GM19455 (cell line): ENCODE measurements around the gene TSR3.

ENCODE experiments used
- ATAC-seq: cut with Tn5 transposase; IDR thresholded peaks from one replicate; pipeline ENCODE4 v1.9.1; 2021; ENCODE audit not compliant: unreplicated experiment

The TSR3 gene

DNA sequence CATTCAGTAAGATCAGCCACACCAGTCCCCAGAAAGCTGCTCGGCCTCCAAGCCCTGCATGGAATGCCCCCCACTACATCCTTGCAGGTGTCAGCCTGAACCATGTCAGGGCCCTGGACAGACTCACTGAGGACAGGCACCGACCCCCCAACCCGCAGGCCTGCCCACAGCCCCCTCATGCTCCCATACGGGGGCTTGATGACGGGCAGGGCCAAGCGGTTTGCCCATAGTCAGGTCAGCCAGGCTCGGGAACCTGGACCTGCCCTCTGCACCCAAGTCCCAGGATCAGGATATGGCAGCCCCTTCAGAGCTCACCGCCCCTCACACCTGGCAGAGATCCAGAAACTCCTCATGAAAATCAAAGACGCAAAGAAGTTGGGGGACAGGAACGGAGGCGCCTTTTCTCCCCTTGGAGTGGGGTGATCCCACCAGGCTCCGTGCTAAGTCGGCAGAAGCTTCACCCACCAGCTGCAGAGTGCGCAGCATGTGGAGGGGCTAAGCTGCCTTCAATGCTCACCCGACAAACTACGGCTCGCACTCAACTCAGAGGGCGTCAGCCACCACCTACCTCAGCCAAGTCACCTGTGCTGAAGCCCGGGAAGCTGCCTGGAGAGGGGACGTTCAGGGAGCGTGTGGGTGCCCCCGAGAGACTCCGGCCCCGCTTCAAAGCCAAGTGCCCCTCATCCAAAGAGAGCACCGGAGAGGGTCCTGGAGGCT, 26.6 kb upstream of the TSR3 start:
- no peak for ATAC-seq

DNA sequence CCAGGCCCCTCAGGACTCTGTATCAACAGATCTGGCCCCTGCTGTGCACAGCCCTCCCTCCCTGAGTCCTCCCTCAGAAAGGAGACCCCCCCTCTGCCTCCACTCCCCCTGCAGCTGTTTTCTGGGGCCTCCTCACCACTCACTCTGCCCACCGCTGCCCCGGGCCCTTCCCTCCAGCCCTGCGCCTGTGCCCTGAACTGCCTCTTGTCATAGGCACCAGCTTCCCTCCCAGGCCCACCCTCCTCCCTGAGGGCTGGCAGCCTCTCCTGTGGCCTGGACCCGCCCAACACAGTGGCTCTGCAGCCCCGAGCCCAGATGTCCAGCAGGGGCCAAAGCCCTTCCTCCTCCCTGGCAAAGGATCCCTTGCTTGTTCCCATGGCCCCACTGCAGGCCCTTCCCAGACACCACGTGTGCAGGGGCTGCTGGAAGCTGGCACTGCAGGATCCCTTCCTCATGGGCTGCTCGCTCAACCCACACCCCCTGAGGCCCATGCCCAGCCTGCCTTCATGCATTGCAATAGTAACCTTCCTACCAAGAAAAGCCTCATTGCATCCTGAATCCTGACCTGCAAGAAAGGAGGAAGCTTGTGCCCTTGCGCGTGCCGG, 25.8 kb upstream of the TSR3 start:
- ATAC-seq = no peak

DNA sequence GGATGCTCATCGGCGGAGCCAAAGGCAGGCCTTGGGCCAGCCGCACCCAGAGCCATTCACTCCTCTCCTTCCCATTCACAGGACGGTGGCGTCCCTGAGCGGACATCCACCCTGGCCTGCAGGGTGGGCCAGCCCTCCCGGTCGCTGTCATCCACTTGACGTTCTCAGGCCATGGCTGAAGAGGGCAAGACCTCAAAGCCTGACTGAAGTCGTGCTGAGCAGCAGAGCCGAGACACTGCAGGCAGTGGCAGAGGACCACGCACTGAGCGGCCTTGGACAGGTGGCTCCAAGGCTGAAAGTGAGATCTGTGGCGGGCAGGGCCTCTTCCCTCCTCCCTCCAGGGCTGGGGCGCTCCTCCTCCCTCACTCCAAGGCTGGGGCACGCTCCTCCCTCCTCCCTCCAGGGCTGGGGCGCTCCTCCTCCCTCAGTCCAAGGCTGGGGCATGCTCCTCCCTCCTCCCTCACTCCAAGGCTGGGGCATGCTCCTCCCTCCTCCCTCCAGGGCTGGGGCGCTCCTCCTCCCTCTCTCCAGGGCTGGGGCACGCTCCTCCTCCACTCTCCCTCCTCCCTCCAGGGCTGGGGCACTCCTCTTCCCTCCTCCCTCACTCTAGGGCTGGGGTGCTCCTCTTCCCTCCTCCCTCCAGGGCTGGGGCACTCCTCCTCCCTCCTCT, 24.2 kb upstream of the TSR3 start:
- ATAC-seq = no peak

DNA sequence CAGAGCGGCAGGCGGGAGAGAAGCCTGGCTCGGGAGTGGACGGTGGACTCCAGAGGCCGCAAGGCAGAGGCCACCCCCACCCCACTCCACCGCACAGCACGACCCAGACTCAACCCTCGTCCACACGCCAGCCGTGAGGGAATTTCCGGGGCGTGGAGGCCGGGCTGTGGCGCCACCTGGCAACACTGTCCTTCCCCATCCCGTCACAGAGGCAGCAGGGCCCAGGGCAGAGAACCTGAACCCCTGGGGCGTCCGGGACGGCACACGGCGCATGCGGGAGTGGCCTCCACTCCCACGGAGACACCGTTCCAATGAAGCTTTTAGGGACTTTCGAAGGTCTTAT, 23.6 kb upstream of the TSR3 start:
- ATAC-seq = no peak

DNA sequence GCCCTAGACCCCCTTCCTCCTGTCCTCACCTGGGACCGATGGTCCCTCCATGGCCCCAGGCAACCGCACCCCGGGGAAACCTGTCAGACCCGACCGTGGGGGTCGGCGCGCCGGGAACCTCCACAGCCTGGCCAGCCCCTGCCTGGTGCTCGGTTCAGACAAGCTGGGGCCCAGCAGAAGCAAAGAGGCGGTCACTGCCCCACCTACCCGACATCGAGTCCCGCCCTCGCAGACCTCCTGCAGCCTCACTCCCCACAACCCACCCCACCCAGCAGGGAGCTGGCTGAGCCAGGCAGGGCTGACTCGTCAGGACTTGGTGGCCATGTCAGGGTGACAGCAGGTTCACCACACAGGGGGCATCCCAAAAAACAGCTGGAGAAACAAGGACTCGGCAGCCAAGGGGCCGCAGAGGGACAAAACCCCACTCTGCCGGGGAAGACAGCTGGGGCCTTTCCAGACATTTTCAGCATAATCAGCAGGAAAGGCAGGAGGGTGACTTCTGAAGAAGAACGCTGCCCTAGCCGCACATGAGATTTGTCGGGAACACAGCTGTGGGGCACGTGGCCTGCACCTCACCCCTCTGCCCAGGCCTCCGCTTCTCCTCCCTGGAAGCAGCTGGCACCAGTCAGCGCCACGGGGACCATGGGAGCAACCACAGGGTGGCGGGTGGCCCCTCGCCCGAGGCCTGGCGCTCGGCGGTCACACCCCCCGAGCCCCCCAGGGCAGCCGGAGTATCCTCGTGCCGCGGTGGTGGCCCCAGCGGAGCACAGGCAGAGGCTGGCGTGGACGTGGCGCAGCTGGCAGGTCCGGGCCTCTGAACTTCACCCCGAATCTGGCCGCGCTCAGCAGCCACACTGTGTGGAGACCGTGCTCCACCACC, 23.0 kb upstream of the TSR3 start:
- no peak for ATAC-seq

DNA sequence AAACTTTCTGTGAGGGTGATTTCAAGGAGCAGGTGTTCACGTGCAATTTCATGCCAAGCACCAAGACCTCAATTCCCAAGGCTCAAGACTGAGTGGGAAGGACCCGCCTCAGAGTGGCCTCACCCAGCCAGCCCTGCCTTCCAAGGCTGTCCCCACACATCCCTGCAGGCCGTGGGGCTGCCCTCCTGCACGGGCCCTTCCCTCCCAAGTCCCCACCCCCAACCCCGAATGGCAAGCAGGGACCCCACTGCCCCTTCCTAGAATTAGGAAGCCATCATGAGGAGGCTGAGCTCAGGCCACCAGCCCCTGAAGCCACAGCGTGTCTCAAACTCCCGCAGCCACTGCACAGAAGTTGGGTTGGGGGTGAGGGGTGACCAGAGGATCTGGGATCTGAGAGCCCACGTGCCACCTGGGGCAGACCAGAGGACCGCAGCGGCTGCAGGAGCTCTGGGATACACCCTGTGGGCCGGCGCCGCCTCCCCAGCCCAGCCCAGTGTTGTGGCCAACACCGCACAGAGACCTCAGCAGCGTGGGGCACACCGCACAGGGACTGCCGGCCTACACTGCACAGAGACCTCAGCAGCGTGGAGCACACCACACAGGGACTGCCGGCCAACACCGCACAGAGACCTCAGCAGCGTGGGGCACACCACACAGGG, 20.7 kb upstream of the TSR3 start:
- no peak for ATAC-seq

DNA sequence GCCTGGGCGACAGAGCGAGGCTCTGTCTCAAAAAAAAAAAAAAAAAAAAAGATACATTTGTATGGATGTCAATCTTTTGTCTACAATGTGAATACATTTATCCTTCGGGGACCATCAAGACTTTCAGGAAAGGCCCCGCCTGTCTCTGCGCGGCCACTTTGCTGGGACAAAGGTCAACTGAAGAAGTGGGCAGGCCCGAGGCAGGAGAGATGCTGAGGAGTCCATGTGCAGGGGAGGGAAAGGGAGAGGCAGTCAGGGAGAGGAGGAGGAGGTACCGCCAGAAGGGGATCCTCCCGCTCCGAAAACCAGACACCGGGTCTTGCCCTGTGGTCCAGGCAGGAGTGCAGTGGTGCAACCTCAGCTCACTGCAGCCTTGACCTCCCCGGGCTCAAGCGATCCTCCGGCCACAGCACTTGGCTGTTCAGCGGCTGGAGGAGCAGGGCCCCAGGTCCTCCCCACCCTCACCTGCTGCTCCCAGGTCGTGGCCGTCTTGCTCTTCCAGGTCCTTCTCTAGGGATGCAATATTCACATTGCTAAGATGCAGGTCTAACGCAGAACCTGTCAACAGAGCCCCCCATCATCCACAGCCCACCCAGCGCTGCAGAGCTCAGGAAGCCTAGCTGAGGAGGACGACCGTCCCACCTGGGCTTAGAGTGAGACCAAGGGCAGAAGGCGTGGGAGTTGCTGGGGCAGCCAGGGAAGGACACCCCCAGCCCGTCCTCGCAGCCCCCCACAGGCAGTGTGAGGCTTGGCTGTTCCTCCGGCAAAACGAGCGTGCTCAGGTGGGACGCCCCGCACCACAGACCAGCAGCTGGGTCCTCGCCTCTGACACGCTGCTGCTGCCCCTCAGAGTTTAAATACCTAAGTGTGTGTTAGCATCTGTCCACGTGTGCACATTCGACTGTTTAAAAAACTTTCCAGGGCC, 19.6 kb upstream of the TSR3 start:
- no peak for ATAC-seq

DNA sequence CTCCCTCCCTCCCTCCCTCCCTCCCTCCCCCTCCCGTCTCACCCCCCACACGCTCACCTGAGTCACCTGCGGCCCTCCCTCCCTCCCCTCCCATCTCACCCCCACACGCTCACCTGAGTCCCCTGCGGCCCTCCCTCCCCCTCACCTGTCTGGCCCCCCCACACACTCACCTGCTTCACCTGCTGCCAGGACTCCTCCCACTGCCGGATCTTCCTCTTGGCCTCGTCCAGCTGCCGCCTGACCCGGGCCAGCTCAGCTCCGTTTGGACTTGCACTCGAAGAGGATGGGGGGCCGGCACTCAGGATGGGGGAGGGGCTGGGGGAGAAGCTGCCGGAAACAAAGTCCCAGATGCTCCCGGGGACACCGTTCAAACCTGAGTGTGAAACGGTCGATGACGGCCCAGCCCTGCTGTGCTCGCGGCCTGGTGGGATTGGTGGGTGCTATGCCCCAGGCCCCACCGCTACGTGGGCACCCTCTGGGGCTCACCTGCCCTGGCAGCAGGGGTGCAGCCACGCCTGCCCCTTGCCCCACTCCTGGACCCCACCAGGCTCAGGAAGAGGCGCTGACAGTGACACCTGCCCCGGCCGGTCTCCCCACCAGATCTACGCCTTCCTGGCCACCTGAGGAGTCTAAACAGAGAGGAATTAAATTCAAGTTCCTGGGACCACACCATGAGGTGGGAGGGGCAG, 16.0 kb upstream of the TSR3 start:
- ATAC-seq = no peak

DNA sequence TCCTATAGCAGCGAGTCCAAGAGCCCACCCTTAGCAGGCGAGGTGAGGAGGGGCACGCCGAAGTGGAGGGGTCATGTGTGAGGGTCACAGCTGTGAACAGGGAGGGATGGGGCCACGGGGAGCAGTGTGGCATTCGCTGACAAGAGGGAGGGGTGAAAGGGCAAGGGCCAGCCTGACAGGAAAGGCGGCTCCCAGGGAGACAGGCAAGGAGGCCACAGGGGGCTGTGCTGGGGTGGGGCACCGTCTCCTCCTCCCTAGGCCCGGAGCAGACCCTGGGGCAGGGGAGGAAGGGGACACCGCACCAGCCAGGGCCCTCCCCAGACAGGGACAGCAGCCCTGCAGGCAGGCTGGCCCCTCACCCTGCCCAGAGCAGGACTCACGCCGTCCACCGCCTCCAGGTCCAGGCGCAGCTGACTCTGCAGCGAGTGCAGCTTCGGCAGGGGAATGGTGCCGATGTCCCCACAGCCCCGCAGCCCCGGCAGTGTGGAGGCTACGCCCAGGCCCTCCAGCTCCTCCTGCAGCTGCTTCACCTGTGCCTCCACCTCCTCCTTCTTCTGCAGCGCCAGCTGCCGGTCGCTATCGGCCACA, 15.1 kb upstream of the TSR3 start:
- no peak for ATAC-seq

DNA sequence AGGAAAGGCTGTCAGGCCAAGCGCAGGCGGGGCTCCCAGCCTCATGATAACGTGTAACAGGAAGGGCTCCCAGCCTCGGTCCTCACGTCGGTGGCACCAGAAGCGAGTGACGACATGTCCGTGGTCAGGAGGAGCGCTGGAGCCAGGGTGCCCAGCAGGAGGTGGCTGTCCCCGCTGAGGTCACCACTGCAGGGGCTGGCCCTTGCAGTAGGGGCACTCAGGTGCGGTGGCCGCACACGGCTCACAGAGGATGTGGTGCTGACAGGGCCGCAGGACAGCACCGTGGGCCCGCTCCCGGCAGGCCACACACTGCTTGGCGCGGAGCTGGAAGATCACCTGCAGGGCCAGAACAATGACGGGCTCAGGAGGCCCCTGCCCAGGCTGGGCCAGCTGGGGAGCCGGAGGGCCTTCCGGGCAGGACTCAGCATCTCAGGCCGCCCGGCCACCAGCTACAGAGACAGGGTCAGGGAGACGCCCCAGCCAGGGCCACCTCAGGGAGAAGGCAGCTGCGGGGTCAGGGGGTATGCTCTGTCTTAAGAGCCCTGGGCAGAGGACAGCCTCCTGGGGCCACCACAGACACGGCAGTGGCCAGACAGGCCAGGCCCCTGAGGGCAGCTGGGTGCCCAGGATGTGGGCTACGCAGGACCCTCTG, 14.5 kb upstream of the TSR3 start:
- no peak for ATAC-seq

DNA sequence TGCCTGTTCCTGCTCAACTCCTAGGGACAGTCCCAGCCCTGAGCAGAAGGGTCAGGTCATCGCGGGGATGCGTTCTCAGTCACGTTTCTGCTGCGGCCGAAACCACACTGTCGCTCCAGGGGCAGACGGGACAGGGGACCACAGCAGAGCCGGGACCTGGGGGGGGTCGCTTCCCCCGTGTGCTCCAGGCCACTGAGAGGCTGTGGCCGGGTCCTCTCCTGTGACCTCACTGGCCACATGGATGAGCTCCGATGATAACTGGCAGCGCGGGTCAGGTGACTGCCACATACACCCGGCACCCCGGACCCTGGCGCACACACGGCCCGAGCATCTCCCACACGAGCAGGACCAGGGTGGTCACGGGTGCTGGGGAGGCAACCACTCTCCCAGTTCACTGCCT, 12.8 kb upstream of the TSR3 start:
- ATAC-seq = no peak

DNA sequence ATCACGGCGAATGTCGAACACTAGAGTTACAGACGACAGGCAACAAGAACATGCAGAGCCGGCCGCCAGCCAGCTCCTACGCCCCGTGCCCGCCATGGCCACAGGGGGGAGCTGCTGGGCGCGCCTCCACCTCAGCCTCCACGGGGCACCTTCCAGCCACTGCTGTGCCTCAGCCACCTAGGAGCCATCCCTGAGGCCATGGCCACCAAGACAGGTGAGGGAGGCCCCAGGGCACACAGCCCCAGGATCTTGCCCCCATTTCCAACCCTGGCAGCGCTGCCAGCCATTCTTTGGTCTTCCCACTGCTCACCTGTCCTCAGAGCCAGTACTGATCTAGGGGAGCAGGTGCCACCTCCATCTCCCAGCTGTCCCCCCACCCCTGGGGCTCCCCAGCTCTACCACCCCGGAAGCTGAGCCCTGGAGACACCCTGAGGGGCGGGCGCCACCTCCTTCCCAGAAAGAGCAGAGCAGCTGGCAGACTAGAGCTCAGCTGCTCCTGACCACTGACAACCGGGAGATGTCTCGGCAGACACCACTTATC, 11.9 kb upstream of the TSR3 start:
- ATAC-seq = no peak

DNA sequence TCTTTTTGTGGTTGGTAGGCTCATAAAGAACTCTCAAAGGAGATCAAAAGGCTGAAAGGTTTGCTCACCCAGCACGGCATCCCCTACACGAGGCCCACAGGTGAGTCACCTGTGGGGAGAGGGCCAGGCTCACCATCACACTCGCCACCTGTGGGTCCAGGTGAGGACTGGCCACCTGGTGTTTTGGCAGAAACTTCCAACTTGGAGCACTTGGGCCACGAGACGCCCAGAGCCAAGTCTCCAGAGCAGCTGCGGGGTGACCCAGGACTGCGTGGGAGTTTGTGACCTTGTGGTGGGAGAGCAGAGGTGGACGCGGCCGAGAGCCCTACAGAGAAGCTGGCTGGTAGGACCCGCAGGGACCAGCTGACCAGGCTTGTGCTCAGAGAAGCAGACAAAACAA, 11.1 kb upstream of the TSR3 start:
- no peak for ATAC-seq

DNA sequence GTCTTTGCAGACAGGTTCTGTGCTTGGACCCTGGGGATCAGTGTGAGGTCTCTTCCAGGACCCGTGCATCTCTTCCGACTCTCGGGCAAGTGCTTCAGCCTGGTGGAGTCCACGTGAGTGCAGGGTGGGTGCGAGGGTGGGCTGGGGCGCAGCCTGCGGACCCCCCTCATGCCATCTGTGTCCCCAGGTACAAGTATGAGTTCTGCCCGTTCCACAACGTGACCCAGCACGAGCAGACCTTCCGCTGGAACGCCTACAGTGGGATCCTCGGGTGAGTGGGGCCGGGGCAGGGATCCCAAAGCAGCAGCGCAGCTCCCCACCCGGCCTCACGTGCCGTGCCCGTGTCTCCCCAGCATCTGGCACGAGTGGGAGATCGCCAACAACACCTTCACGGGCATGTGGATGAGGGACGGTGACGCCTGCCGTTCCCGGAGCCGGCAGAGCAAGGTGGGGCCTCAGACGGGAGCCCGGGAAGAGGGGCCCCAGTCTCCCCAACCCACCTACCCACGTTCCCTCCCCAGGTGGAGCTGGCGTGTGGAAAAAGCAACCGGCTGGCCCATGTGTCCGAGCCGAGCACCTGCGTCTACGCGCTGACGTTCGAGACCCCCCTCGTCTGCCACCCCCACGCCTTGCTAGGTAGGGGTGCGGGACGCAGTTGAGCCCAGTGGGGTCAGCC, 10.1 kb upstream of the TSR3 start:
- no peak for ATAC-seq

DNA sequence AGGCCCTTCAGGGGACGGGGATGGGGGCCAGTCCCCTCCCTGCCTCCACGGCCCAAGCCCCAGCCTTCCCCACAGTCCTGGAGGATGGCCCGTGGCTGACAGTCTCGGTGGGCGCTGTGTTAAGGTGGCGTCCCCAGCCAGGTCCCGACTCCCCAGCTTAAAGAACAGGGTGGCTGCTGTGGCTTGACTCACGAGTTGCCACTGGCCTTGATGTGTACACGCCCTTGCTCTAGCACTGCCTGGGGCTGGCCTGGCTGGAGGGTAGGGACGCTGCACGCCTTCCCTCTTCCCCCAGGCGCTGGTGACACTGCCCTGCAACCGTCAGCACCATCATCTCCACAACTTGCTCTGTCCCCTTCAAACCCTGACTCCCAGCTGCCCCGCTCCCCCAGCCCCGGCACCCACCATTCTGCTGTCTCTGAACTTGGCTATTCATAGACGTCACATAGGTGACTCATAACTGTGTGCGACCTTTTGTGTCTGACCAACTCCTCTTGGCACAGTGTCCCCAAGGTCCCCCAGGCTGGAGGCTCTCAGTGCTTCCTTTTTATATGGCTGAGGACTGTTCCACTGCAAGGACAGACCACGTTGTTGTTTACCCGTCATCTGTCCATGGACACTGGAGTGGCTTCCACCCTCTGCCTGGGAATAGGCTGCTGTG, 6.4 kb upstream of the TSR3 start:
- no peak for ATAC-seq

DNA sequence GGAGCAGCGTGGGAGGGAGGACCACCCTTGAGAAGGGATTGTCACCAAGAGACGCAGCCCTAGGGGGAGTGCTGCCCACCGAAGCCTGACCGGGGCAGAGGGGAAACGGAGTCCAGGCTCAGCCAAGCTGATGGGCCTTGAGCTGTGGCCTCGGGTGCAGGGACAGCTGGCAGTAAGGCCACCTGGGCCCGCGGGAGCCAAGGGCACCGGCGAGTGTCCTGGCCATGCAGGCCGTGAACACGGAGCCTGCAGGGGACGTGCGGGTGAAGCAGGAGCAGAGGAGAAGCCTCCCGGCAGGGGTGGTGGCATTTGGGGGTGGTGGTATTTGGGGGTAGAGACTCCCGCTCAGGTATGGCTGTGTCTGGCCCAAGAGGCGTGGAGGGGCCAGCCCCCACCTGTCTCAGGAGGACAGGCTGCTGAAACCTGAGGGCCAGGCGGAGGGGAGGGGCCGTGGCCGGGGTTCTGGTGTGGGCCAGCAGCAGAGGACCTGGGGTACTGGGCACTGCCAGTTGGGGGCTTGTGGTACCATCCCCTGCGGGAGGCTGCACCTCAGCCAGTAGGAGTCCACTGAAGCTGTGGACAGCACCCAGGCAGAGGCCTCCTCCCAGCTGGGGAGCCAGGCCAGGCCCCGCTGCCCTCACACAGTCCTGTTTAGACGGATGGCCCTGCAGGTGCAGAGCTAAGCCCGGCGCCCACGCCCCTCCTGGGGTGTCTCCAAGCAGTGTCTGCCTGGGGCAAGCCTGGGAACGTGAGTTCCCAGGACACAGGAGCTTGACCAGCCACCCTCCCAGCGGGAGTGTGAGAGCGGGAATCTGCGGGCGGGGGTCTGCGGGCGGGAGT, 4.6 kb upstream of the TSR3 start:
- no peak for ATAC-seq
